Fibroblast of skin of back (primary cell): ENCODE results near the gene TEKTIP1.
A peak's percentile ranks its signal among the peaks of the same experiment; 100 is the strongest.
"Not testable (repeated sequence)": the region's sequence is repeated elsewhere in the genome, so short reads cannot be mapped to it uniquely, and the experiment has no call there.

Experiments
- DNase-seq: peaks from one replicate; pipeline ENCODE4 v3.0.0-alpha.2; 2013

The TEKTIP1 gene

GRCh38 chr19:3563709-3564524 lies 24.9 kb downstream of the TEKTIP1 start:
- no peak for DNase-seq

DNA sequence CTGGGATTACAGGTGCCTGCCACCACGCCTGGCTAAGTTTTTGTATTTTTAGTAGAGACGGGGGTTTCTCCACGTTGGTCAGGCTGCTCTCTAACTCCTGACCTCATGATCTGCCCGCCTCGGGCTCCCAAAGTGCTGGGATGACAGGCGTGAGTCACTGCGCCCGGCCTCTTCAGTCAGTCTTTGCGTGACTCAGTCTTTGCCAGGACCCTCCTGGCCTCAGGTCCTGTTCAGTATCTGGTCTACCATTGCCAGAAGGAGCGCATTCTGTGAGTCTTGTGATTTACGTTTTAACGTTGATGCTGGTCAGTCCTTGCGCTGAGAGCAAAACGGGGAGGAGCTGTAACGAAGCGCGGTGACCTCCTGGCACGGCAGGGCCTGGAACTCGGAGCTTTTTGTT lies 26.2 kb downstream of the TEKTIP1 start:
- DNase-seq = no peak

DNA sequence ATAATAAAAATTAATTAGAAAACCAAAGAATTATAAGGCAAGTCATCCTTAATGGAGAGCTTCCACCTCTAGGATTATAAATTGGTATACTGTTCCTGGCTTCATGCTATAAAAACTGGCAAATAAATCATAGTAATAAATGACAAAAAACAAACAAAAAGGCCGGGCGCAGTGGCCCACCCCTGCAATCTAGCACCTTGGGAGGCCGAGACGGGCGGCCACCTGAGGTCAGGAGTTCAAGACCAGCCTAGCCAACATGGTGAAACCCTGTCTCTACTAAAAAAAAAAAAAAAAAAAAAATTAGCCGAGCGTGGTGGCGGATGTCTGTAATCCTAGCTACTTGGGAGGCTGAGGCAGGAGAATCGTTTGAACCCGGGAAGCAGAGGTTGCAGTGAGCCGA lies 31.1 kb downstream of the TEKTIP1 start:
- not testable (repeated sequence) for DNase-seq

GRCh38 chr19:3570606-3571011 lies 31.6 kb downstream of the TEKTIP1 start:
- DNase-seq = no peak

- peak; percentile 100 for DNase-seq
Observed at GRCh38 chr19:3572132-3572854, 33.3 kb downstream of the TEKTIP1 start.

DNA sequence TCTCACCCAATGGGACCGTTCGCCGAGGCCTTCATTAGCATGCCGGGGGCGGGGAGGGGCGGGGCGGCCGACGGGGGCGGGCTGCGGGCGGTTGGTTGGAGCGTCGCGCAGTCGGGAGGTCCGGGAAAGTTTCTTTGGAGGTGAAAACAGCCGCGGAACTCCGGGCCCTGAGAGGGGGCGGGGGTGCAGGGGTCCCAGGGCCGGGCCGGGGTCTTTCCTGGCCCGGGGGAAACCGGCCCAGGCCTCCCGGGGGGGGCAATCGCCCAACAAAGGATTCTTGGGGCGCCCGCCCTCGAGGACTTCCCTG lies 33.8 kb downstream of the TEKTIP1 start, which contains the start of gene HMG20B:
Gene HMG20B (plus strand): TSS at position 90 of the 307 bp plus-strand sequence. CDS start 366 bp downstream, outside the sequence.
- DNase-seq = no peak

DNA sequence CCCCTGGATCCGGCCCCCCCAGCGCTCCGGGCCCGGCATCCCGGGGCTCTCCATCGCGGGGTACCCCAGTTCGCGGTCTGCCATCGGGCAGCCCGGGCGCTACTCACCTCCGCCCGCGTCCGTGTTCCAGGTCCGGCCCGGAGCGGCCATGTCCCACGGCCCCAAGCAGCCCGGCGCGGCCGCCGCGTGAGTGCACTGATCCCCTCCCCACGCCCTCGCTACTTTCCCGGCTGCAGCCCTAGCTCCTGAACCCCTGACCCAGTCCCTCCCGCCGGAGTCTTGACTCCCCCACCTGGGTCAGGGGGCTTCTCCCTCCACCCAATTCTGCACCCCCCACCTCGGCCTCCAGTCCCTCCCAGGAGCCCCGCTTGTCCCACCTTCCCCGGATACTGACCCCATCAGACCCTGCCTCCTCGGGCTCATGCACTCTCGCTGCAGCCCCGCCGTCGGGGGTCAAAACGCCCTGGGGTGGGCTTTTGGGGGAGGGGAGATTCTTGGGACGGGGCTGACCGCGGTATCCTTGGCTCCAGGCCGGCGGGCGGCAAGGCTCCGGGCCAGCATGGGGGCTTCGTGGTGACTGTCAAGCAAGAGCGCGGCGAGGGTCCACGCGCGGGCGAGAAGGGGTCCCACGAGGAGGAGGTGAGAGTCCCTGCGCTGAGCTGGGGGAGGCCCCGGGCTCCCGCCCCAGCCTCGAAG lies 34.3 kb downstream of the TEKTIP1 start:
- no peak for DNase-seq

DNA sequence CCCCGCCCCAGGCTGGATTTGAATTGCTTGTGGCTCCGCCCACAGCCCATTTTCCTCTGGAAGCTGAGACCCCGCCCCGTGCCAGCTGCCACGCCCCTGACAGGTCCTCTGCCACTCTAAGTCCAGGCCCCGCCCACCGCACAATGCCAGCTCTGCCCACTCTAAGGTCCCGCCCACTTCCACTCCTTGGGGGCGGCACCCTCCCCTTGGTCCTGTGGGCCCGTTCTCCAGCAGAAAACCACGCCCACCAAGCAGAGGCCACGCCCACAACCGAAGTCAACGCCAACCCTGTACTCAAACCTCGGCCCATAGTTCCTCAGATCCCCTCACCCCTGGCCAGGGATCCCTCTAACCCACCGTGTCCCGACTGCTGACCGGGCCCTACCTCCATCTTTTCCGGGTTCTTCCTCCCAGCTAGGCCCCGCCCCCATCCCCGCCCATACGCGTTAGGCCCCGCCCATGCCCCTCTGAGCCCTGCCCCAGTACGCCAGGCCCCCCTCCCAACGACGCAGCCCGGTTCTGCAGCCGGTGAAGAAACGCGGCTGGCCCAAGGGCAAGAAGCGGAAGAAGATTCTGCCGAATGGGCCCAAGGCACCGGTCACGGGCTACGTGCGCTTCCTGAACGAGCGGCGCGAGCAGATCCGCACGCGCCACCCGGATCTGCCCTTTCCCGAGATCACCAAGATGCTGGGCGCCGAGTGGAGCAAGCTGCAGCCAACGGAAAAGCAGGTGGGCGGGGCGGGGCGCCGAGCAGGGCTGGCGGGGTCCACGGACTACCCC lies 35.1 kb downstream of the TEKTIP1 start:
- DNase-seq = peak; percentile 91

DNA sequence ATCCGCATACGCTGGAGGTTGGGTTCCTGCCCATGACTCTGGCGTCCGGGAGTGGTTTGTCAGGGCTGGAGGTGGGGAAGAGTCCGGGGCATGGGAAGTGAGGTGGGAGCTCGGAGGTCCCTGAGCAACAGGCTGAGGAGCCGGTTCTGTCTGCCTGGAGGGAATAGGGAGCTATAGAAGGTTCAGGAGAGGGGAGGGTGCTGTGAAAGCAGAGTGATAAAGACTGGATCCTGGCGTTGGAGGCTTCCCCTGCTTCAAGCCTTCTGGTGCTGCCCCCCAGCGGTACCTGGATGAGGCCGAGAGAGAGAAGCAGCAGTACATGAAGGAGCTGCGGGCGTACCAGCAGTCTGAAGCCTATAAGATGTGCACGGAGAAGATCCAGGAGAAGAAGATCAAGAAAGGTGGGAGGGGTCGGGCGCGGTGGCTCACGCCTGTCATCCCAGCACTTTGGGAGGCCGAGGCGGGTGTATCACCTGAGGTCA lies 36.3 kb downstream of the TEKTIP1 start:
- peak; percentile 34 for DNase-seq

GRCh38 chr19:3575949-3576673 lies 37.1 kb downstream of the TEKTIP1 start:
- no peak for DNase-seq

- DNase-seq = peak; percentile 59
Observed at GRCh38 chr19:3576696-3577443, 37.9 kb downstream of the TEKTIP1 start.

GRCh38 chr19:3577723-3578344 lies 38.9 kb downstream of the TEKTIP1 start:
- no peak for DNase-seq

- DNase-seq = no peak
Observed at GRCh38 chr19:3578390-3578789, 39.4 kb downstream of the TEKTIP1 start.

GRCh38 chr19:3580156-3580934 lies 41.4 kb downstream of the TEKTIP1 start:
- peak; percentile 96 for DNase-seq

GRCh38 chr19:3581792-3582191 lies 42.8 kb downstream of the TEKTIP1 start:
- not testable (repeated sequence) for DNase-seq

GRCh38 chr19:3584036-3584802 lies 45.2 kb downstream of the TEKTIP1 start:
- DNase-seq = not testable (repeated sequence)

GRCh38 chr19:3585301-3586126 lies 46.5 kb downstream of the TEKTIP1 start, which contains the start of gene GIPC3:
Gene GIPC3 (plus strand): TSS chr19:3585478. CDS start chr19:3585598, 120 bp downstream.
- DNase-seq = no peak
